OCI-M1 (cell line): Measurements from ENCODE around the gene PARP9.

Experiments
- DNase-seq: peaks from one replicate; lab custom pipeline; 2025; lab: John Stamatoyannopoulos, UW

Gene PARP9

GRCh38 chr3:122484985-122485384 lies 79.1 kb downstream of the PARP9 start:
- no peak for DNase-seq

GRCh38 chr3:122481390-122481789 lies 82.7 kb downstream of the PARP9 start:
- no peak for DNase-seq
